ENCODE results near the gene PCDHB14. TPM values are rescaled to one million over a fixed set of nuclear protein-coding genes. Genes with fewer than 3 reads are reported as not detected.
"Not testable (repeated sequence)": the region's sequence is repeated elsewhere in the genome, so short reads cannot be mapped to it uniquely, and the experiment has no call there.

PCDHB14 gene
- total RNA-seq, 2 donors from 2014 or later: 2.6 to 2.8 TPM

DNA sequence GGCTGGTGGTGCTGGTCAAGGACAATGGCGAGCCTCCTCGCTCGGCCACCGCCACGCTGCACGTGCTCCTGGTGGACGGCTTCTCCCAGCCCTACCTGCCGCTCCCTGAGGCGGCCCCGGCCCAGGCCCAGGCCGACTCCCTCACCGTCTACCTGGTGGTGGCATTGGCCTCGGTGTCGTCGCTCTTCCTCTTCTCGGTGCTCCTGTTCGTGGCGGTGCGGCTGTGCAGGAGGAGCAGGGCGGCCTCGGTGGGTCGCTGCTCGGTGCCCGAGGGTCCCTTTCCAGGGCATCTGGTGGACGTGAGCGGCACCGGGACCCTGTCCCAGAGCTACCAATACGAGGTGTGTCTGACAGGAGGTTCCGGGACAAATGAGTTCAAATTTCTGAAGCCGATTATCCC is 2.3 kb downstream of the PCDHB14 start:
- not testable (repeated sequence) for H3K9ac ChIP-seq (ENCODE audit: extremely low read depth, low read length, poor library complexity, severe bottlenecking); H3K27ac ChIP-seq (ENCODE audit: low read depth, low read length); H3K36me3 ChIP-seq (ENCODE audit: control insufficient read depth, insufficient read depth, low read length); H3K4me3 Mint-ChIP-seq; H3K36me3 Mint-ChIP-seq (ENCODE audit: low read depth); H3K27ac Mint-ChIP-seq; H3K27me3 Mint-ChIP-seq (ENCODE audit: insufficient read depth); H3K9me3 ChIP-seq (ENCODE audit: control insufficient read depth, low read length); H3K4me3 ChIP-seq (ENCODE audit: low read length); H3K4me1 Mint-ChIP-seq; DNase-seq; H3K27me3 ChIP-seq (ENCODE audit: control insufficient read depth, insufficient read depth, low read length, poor library complexity, severe bottlenecking); H3K4me1 ChIP-seq (ENCODE audit: control insufficient read depth, insufficient read depth, low read length)
- 90 to 94% methylated on average over 7 to 27 of the region's 30 CpGs for WGBS, 2 experiments (ENCODE audit: insufficient coverage in 1 of 2, insufficient read length in 1 of 2)
- peaks cover 15% of the 10 kb centered on the region for H3K9me3 Mint-ChIP-seq

DNA sequence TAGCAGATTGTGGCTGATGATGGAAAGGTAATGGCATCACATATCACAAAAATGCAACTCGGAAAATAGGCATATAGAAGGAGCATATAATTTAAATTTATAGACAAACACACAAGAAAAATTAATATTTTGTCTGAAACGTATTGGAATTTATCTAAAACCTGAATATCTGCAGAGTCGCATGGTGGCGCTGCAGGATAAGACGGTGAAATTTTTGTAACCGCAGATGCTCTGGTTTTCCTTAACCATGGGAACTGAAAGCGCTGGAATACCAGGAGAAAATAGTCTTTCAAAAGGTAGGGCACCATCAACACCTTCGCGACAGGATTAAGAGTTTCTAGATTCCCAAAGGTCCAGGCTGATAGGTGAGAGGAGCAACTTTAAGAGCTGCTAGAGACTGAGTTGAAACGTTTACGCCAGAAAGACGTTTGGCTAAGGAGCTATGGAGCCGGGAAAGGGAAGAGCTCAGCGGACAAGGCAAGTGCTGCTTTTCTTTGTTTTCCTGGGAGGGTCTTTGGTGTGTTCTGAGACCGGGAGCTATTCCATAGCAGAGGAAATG is 11.0 kb downstream of the PCDHB14 start:
- H3K27ac Mint-ChIP-seq: peak overlapping the region; percentile 67
- peaks cover 12% of the 10 kb centered on the region for H3K36me3 Mint-ChIP-seq (ENCODE audit: low read depth)
- H3K4me3 Mint-ChIP-seq: peak overlapping the region; percentile 60
- TF ChIP-seq, protein P1, sequence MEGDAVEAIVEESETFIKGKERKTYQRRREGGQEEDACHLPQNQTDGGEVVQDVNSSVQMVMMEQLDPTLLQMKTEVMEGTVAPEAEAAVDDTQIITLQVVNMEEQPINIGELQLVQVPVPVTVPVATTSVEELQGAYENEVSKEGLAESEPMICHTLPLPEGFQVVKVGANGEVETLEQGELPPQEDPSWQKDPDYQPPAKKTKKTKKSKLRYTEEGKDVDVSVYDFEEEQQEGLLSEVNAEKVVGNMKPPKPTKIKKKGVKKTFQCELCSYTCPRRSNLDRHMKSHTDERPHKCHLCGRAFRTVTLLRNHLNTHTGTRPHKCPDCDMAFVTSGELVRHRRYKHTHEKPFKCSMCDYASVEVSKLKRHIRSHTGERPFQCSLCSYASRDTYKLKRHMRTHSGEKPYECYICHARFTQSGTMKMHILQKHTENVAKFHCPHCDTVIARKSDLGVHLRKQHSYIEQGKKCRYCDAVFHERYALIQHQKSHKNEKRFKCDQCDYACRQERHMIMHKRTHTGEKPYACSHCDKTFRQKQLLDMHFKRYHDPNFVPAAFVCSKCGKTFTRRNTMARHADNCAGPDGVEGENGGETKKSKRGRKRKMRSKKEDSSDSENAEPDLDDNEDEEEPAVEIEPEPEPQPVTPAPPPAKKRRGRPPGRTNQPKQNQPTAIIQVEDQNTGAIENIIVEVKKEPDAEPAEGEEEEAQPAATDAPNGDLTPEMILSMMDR (conservative IDR thresholded peaks at IDR 0.05): peak; percentile 77
- Histone ChIP-seq H3K27me3 (ENCODE audit: control insufficient read depth, insufficient read depth, low read length, poor library complexity, severe bottlenecking) (no peaks in the 10 kb centered on the region), H3K4me1 (ENCODE audit: control insufficient read depth, insufficient read depth, low read length) (no peaks in the 10 kb centered on the region), H3K27ac (ENCODE audit: low read depth, low read length) (no peak overlapping the region), H3K9ac (ENCODE audit: extremely low read depth, low read length, poor library complexity, severe bottlenecking) (no peak overlapping the region), H3K4me3 (ENCODE audit: low read length) (no peak overlapping the region), H3K9me3 (ENCODE audit: control insufficient read depth, low read length) (peaks cover 41% of the 10 kb centered on the region), H3K36me3 (ENCODE audit: control insufficient read depth, insufficient read depth, low read length) (no peaks in the 10 kb centered on the region)
- no peak for DNase-seq
- H3K4me1 Mint-ChIP-seq: no peaks in the 10 kb centered on the region
- H3K9me3 Mint-ChIP-seq: peaks cover 25% of the 10 kb centered on the region
- 87 to 88% methylated on average over 13 to 14 of the region's 15 CpGs for WGBS, 2 experiments (ENCODE audit: insufficient coverage in 1 of 2, insufficient read length in 1 of 2)
- H3K27me3 Mint-ChIP-seq (ENCODE audit: insufficient read depth): peaks cover 12% of the 10 kb centered on the region

DNA sequence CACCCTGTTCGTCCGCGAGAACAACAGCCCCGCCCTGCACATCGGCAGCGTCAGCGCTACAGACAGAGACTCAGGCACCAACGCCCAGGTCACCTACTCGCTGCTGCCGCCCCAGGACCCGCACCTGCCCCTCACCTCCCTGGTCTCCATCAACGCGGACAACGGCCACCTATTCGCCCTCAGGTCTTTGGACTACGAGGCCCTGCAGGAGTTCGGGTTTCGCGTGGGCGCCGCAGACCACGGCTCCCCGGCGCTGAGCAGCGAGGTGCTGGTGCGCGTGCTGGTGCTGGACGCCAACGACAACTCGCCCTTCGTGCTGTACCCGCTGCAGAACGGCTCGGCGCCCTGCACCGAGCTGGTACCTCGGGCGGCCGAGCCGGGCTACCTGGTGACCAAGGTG is 12.8 kb downstream of the PCDHB14 start:
- H3K4me3 ChIP-seq (ENCODE audit: low read length); H3K36me3 ChIP-seq (ENCODE audit: control insufficient read depth, insufficient read depth, low read length); H3K4me1 Mint-ChIP-seq; H3K27ac Mint-ChIP-seq; H3K4me3 Mint-ChIP-seq; H3K9ac ChIP-seq (ENCODE audit: extremely low read depth, low read length, poor library complexity, severe bottlenecking); DNase-seq; H3K4me1 ChIP-seq (ENCODE audit: control insufficient read depth, insufficient read depth, low read length); H3K27ac ChIP-seq (ENCODE audit: low read depth, low read length); H3K27me3 ChIP-seq (ENCODE audit: control insufficient read depth, insufficient read depth, low read length, poor library complexity, severe bottlenecking): not testable (repeated sequence)
- H3K27me3 Mint-ChIP-seq (ENCODE audit: insufficient read depth): peaks cover 16% of the 10 kb centered on the region
- peaks cover 16% of the 10 kb centered on the region for H3K36me3 Mint-ChIP-seq (ENCODE audit: low read depth)
- peaks cover 40% of the 10 kb centered on the region for H3K9me3 ChIP-seq (ENCODE audit: control insufficient read depth, low read length)
- WGBS, 2 experiments (ENCODE audit: insufficient coverage in 1 of 2, insufficient read length in 1 of 2): 96 to 98% methylated on average over 16 to 40 of the region's 40 CpGs
- peaks cover 36% of the 10 kb centered on the region for H3K9me3 Mint-ChIP-seq

DNA sequence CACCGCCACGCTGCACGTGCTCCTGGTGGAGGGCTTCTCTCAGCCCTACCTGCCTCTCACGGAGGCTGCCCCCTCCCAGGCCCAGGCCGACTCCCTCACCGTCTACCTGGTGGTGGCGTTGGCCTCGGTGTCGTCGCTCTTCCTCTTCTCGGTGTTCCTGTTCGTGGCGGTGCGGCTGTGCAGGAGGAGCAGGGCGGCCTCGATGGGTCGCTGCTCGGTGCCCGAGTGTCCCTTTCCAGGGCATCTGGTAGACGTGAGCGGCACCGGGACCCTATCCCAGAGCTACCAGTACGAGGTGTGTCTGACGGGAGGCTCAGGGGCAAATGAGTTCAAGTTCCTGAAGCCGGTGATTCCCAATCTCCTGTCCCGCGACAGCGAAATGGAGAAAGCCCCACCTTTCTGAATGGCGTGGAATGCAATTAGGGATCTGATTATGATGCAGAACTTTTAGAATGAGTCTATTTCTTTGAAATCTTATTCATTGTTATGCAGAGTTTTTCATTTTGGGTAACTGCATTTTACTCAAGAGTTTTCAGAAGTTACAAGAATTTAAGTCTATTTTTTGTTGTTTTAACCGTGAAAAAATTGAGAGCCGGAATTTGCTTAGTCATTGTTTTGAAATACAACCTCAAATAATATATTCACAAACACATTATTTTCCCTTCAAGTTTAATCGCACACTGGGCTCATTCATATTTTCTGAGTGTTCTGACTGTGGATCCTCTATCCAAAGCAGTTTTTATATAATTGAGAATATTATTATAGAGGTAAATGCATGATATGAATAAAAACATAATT is 13.6 kb downstream of the PCDHB14 start:
- Mint-ChIP-seq H3K27ac (no peak overlapping the region), H3K4me3 (no peak overlapping the region), H3K4me1 (no peaks in the 10 kb centered on the region), H3K27me3 (ENCODE audit: insufficient read depth) (peaks cover 15% of the 10 kb centered on the region), H3K36me3 (ENCODE audit: low read depth) (peaks cover 18% of the 10 kb centered on the region), H3K9me3 (peaks cover 40% of the 10 kb centered on the region)
- Histone ChIP-seq H3K4me1 (ENCODE audit: control insufficient read depth, insufficient read depth, low read length) (no peaks in the 10 kb centered on the region), H3K27ac (ENCODE audit: low read depth, low read length) (no peak overlapping the region), H3K27me3 (ENCODE audit: control insufficient read depth, insufficient read depth, low read length, poor library complexity, severe bottlenecking) (no peaks in the 10 kb centered on the region), H3K9ac (ENCODE audit: extremely low read depth, low read length, poor library complexity, severe bottlenecking) (no peak overlapping the region), H3K9me3 (ENCODE audit: control insufficient read depth, low read length) (peaks cover 40% of the 10 kb centered on the region), H3K36me3 (ENCODE audit: control insufficient read depth, insufficient read depth, low read length) (no peaks in the 10 kb centered on the region), H3K4me3 (ENCODE audit: low read length) (no peak overlapping the region)
- TF ChIP-seq, protein P1 (conservative IDR thresholded peaks at IDR 0.05): no peak
- DNase-seq: no peak
- 95 to 96% methylated on average over 10 to 32 of the region's 32 CpGs for WGBS, 2 experiments (ENCODE audit: insufficient coverage in 1 of 2, insufficient read length in 1 of 2)

Data from endodermal cell (in vitro differentiated cells).